ENCODE results near the gene ATOSB.
"Not testable (repeated sequence)": the region's sequence is repeated elsewhere in the genome, so short reads cannot be mapped to it uniquely, and the experiment has no call there.

Gene ATOSB

GRCh38 chr9:35147941-35148563, 32.4 kb upstream of the ATOSB start:
- H3K27ac ChIP-seq (ENCODE audit: low read length); H3K36me3 ChIP-seq (ENCODE audit: control insufficient read depth in 2 of 2, insufficient read depth in 2 of 2, low read length in 2 of 2); H3K9me3 ChIP-seq (ENCODE audit: control insufficient read depth in 2 of 2, low read length in 2 of 2); H3K4me1 ChIP-seq (ENCODE audit: control insufficient read depth, insufficient read depth, low read length); H3K4me3 ChIP-seq (ENCODE audit: low read length in 2 of 2); H3K9ac ChIP-seq (ENCODE audit: low read length in 2 of 2); H3K27me3 ChIP-seq (ENCODE audit: control insufficient read depth in 1 of 2, insufficient read depth in 2 of 2, low read length in 2 of 2): not testable (repeated sequence)

- peaks cover 14 to 15% of the 10 kb centered on the region in 2 donors for H3K9me3 ChIP-seq (ENCODE audit: control insufficient read depth in 2 of 2, low read length in 2 of 2)
- H3K36me3 ChIP-seq (ENCODE audit: control insufficient read depth in 2 of 2, insufficient read depth in 2 of 2, low read length in 2 of 2) = no peaks in the 10 kb centered on the region
- no peaks in the 10 kb centered on the region for H3K27me3 ChIP-seq (ENCODE audit: control insufficient read depth in 1 of 2, insufficient read depth in 2 of 2, low read length in 2 of 2)
- no peak overlapping the region for H3K4me3 ChIP-seq (ENCODE audit: low read length in 2 of 2)
- H3K27ac ChIP-seq (ENCODE audit: low read length) = no peak overlapping the region
- H3K9ac ChIP-seq (ENCODE audit: low read length in 2 of 2) = no peak overlapping the region
- no peaks in the 10 kb centered on the region for H3K4me1 ChIP-seq (ENCODE audit: control insufficient read depth, insufficient read depth, low read length)
Observed at GRCh38 chr9:35142037-35142436, 26.4 kb upstream of the ATOSB start.

- no peaks in the 10 kb centered on the region for H3K27me3 ChIP-seq (ENCODE audit: control insufficient read depth in 1 of 2, insufficient read depth in 2 of 2, low read length in 2 of 2)
- no peaks in the 10 kb centered on the region for H3K36me3 ChIP-seq (ENCODE audit: control insufficient read depth in 2 of 2, insufficient read depth in 2 of 2, low read length in 2 of 2)
- H3K27ac ChIP-seq (ENCODE audit: low read length) = no peak overlapping the region
- H3K9ac ChIP-seq (ENCODE audit: low read length in 2 of 2) = no peak overlapping the region
- no peak overlapping the region for H3K4me3 ChIP-seq (ENCODE audit: low read length in 2 of 2)
- H3K9me3 ChIP-seq (ENCODE audit: control insufficient read depth in 2 of 2, low read length in 2 of 2) = peaks cover 14 to 15% of the 10 kb centered on the region in 2 donors
- no peaks in the 10 kb centered on the region for H3K4me1 ChIP-seq (ENCODE audit: control insufficient read depth, insufficient read depth, low read length)
Observed at GRCh38 chr9:35140093-35140492, 24.4 kb upstream of the ATOSB start.

GRCh38 chr9:35136866-35137265, 21.2 kb upstream of the ATOSB start:
- H3K4me3 ChIP-seq (ENCODE audit: low read length in 2 of 2) = no peak overlapping the region

GRCh38 chr9:35135988-35136387, 20.3 kb upstream of the ATOSB start:
- H3K9ac ChIP-seq (ENCODE audit: low read length in 2 of 2) = no peak overlapping the region
- H3K27me3 ChIP-seq (ENCODE audit: control insufficient read depth in 1 of 2, insufficient read depth in 2 of 2, low read length in 2 of 2) = no peaks in the 10 kb centered on the region
- H3K9me3 ChIP-seq (ENCODE audit: control insufficient read depth in 2 of 2, low read length in 2 of 2) = no peaks in the 10 kb centered on the region
- no peak overlapping the region for H3K27ac ChIP-seq (ENCODE audit: low read length)
- H3K4me1 ChIP-seq (ENCODE audit: control insufficient read depth, insufficient read depth, low read length) = no peaks in the 10 kb centered on the region
- H3K4me3 ChIP-seq (ENCODE audit: low read length in 2 of 2) = no peak overlapping the region
- H3K36me3 ChIP-seq (ENCODE audit: control insufficient read depth in 2 of 2, insufficient read depth in 2 of 2, low read length in 2 of 2) = no peaks in the 10 kb centered on the region

More at GRCh38 chr9:35136866-35137265, 21.2 kb upstream of the ATOSB start:
- Histone ChIP-seq H3K27me3 (ENCODE audit: control insufficient read depth in 1 of 2, insufficient read depth in 2 of 2, low read length in 2 of 2) (no peaks in the 10 kb centered on the region), H3K36me3 (ENCODE audit: control insufficient read depth in 2 of 2, insufficient read depth in 2 of 2, low read length in 2 of 2) (no peaks in the 10 kb centered on the region), H3K27ac (ENCODE audit: low read length) (no peak overlapping the region), H3K9me3 (ENCODE audit: control insufficient read depth in 2 of 2, low read length in 2 of 2) (peaks cover 4 to 7% of the 10 kb centered on the region in 2 donors), H3K9ac (ENCODE audit: low read length in 2 of 2) (no peak overlapping the region), H3K4me1 (ENCODE audit: control insufficient read depth, insufficient read depth, low read length) (no peaks in the 10 kb centered on the region)

- no peak overlapping the region for H3K4me3 ChIP-seq (ENCODE audit: low read length in 2 of 2)
- no peaks in the 10 kb centered on the region for H3K9me3 ChIP-seq (ENCODE audit: control insufficient read depth in 2 of 2, low read length in 2 of 2)
- H3K36me3 ChIP-seq (ENCODE audit: control insufficient read depth in 2 of 2, insufficient read depth in 2 of 2, low read length in 2 of 2) = no peaks in the 10 kb centered on the region
- H3K27ac ChIP-seq (ENCODE audit: low read length) = no peak overlapping the region
- H3K9ac ChIP-seq (ENCODE audit: low read length in 2 of 2) = no peak overlapping the region
- H3K4me1 ChIP-seq (ENCODE audit: control insufficient read depth, insufficient read depth, low read length) = no peaks in the 10 kb centered on the region
- no peaks in the 10 kb centered on the region for H3K27me3 ChIP-seq (ENCODE audit: control insufficient read depth in 1 of 2, insufficient read depth in 2 of 2, low read length in 2 of 2)
Observed at GRCh38 chr9:35134920-35135319, 19.3 kb upstream of the ATOSB start.

GRCh38 chr9:35116898-35117551, 1.4 kb upstream of the ATOSB start:
- Histone ChIP-seq H3K9ac (ENCODE audit: low read length in 2 of 2) (peak overlapping the region; percentile 47 to 64), H3K4me1 (ENCODE audit: control insufficient read depth, insufficient read depth, low read length) (peaks cover 36% of the 10 kb centered on the region), H3K9me3 (ENCODE audit: control insufficient read depth in 2 of 2, low read length in 2 of 2) (no peaks in the 10 kb centered on the region), H3K4me3 (ENCODE audit: low read length in 2 of 2) (peak overlapping the region; percentile 87 to 88), H3K36me3 (ENCODE audit: control insufficient read depth in 2 of 2, insufficient read depth in 2 of 2, low read length in 2 of 2) (no peaks in the 10 kb centered on the region), H3K27me3 (ENCODE audit: control insufficient read depth in 1 of 2, insufficient read depth in 2 of 2, low read length in 2 of 2) (no peaks in the 10 kb centered on the region), H3K27ac (ENCODE audit: low read length) (peak overlapping the region; percentile 83)

- Histone ChIP-seq H3K27ac (ENCODE audit: low read length) (peak overlapping the region; percentile 83), H3K9me3 (ENCODE audit: control insufficient read depth in 2 of 2, low read length in 2 of 2) (no peaks in the 10 kb centered on the region), H3K4me1 (ENCODE audit: control insufficient read depth, insufficient read depth, low read length) (peaks cover 40% of the 10 kb centered on the region), H3K27me3 (ENCODE audit: control insufficient read depth in 1 of 2, insufficient read depth in 2 of 2, low read length in 2 of 2) (no peaks in the 10 kb centered on the region), H3K9ac (ENCODE audit: low read length in 2 of 2) (peak overlapping the region; percentile 47 to 59), H3K36me3 (ENCODE audit: control insufficient read depth in 2 of 2, insufficient read depth in 2 of 2, low read length in 2 of 2) (no peaks in the 10 kb centered on the region), H3K4me3 (ENCODE audit: low read length in 2 of 2) (peak overlapping the region; percentile 87 to 88)
Observed at GRCh38 chr9:35116539-35116897, 856 bp upstream of the ATOSB start.

- Histone ChIP-seq H3K4me1 (ENCODE audit: control insufficient read depth, insufficient read depth, low read length) (peaks cover 51% of the 10 kb centered on the region), H3K9me3 (ENCODE audit: control insufficient read depth in 2 of 2, low read length in 2 of 2) (no peaks in the 10 kb centered on the region), H3K27ac (ENCODE audit: low read length) (peak overlapping the region; percentile 83), H3K27me3 (ENCODE audit: control insufficient read depth in 1 of 2, insufficient read depth in 2 of 2, low read length in 2 of 2) (no peaks in the 10 kb centered on the region), H3K9ac (ENCODE audit: low read length in 2 of 2) (peak overlapping the region; percentile 59 to 69), H3K36me3 (ENCODE audit: control insufficient read depth in 2 of 2, insufficient read depth in 2 of 2, low read length in 2 of 2) (no peaks in the 10 kb centered on the region), H3K4me3 (ENCODE audit: low read length in 2 of 2) (peak overlapping the region; percentile 87 to 88)
Observed at GRCh38 chr9:35114840-35115628, 628 bp downstream of the ATOSB start.

- Histone ChIP-seq H3K27me3 (ENCODE audit: control insufficient read depth in 1 of 2, insufficient read depth in 2 of 2, low read length in 2 of 2) (no peaks in the 10 kb centered on the region), H3K9me3 (ENCODE audit: control insufficient read depth in 2 of 2, low read length in 2 of 2) (no peaks in the 10 kb centered on the region), H3K4me3 (ENCODE audit: low read length in 2 of 2) (peak overlapping the region; percentile 87 to 88), H3K27ac (ENCODE audit: low read length) (peak overlapping the region; percentile 83), H3K4me1 (ENCODE audit: control insufficient read depth, insufficient read depth, low read length) (peaks cover 57% of the 10 kb centered on the region), H3K36me3 (ENCODE audit: control insufficient read depth in 2 of 2, insufficient read depth in 2 of 2, low read length in 2 of 2) (no peaks in the 10 kb centered on the region), H3K9ac (ENCODE audit: low read length in 2 of 2) (peak overlapping the region; percentile 59 to 69)
Observed at GRCh38 chr9:35114113-35114839, 1.4 kb downstream of the ATOSB start.

Measured in stomach smooth muscle (tissue), 2 donors.